Pancreas (tissue), 10 donors: ENCODE data around the gene FCAMR. TPM values are rescaled to one million over a fixed set of nuclear protein-coding genes. Genes with fewer than 3 reads are reported as not detected.

Experiments used
- ATAC-seq, 4 donors: fragments of 200-7000 bp; cut with Tn5 transposase; one replicate each; pipeline versions ENCODE4 v1.8.0 to v1.9.1; 2020; ENCODE audit warnings: mild to moderate bottlenecking in 4 of 4, moderate library complexity in 4 of 4
- DNase-seq, 6 donors: peaks; one replicate each; pipeline ENCODE4 v3.0.0-alpha.2; 2020
- FAIRE-seq: peaks from 2 replicates; lab custom pipeline; 2012; peaks lifted over from hg19 to GRCh38; lab: Jason Lieb, UNC
- H3K27ac ChIP-seq, 4 donors: fragments of 200-600 bp; sonication (generic); 1 replicate in 3 of 4; 2 replicates in 1 of 4; pipeline versions ENCODE4 v1.5.0 to v1.8.0; 2020
- H3K27me3 ChIP-seq, 4 donors: fragments of 200-600 bp; one replicate each; pipeline ENCODE4 v1.8.0; 2021
- H3K36me3 ChIP-seq, 3 donors: fragments of 200-600 bp; sonication (generic) in 1 of 3; one replicate each; pipeline versions ENCODE4 v1.5.0 to v1.8.0; 2020 to 2021
- H3K4me1 ChIP-seq, 3 donors: fragments of 200-600 bp; one replicate each; pipeline ENCODE4 v1.8.0; 2021
- H3K4me3 ChIP-seq, 4 donors: fragments of 200-600 bp; sonication (generic) in 2 of 4; one replicate each; pipeline versions ENCODE4 v1.5.0 to v1.8.0; 2020 to 2021
- H3K9me3 ChIP-seq, 4 donors: fragments of 200-600 bp; one replicate each; pipeline ENCODE4 v1.8.0; 2021
- WGBS, 2 donors: extraction: QIAGEN DNeasy Blood & Tissue Kit; methylation state at CpG; one replicate each; pipeline ENCODE4 v1.1.7; 2013; 5-methylcytosine and 5-hydroxymethylcytosine counted together
- intact Hi-C, 3 donors: fragments of 100-400 bp; cut with DNase I; formaldehyde crosslinking; loops; one replicate each; pipeline versions ENCODE4 v1.11.1 to v1.14.2; 2022
- polyA plus RNA-seq, 2 donors: library from polyadenylated mRNA; stranded (reverse); fragments of 200-250 nt; gene quantifications; one replicate each; pipeline ENCODE4 v1.2.3, GENCODE V29; 2013
- total RNA-seq, 6 donors: library from RNA; stranded (reverse); fragmentation: NEBNext Ultra II Directional in 4 of 6; extraction: Animal tissue kit (Norgen Biotek cat#: 25700) in 4 of 6; gene quantifications; one replicate each; pipeline versions ENCODE4 v1.2.1 to v1.2.4, GENCODE V29; 2021 to 2023
- TF ChIP-seq, protein P1 (sequence below), 4 donors: fragments of 200-600 bp; sonication (generic) in 3 of 4; IDR thresholded peaks; one replicate each; pipeline versions ENCODE4 v1.5.0 to v1.8.0; 2021; ENCODE audit warnings: antibody characterized with exemption in 4 of 4
- donor health status: healthy with polysubstance abuse.
- donor health status: DM: no; HTN: no; CAD: no; lungs with moderate emphysema.
- donor health status: DM: no; HTN: no; CAD: no.
- donor health status: control.
- donor health status: control.
- donor health status: Bipolar disorder and iron deficiency.
- donor health status: DM: yes; HTN: yes; CAD: no.
- donor health status: DM: no; HTN: no; CAD: no.
- donor health status: DM: no; HTN: no; CAD: no.
- donor health status: DM: yes; HTN: yes; CAD: no.

Gene FCAMR
- total and polyA plus RNA-seq, 8 donors = not detected

DNA sequence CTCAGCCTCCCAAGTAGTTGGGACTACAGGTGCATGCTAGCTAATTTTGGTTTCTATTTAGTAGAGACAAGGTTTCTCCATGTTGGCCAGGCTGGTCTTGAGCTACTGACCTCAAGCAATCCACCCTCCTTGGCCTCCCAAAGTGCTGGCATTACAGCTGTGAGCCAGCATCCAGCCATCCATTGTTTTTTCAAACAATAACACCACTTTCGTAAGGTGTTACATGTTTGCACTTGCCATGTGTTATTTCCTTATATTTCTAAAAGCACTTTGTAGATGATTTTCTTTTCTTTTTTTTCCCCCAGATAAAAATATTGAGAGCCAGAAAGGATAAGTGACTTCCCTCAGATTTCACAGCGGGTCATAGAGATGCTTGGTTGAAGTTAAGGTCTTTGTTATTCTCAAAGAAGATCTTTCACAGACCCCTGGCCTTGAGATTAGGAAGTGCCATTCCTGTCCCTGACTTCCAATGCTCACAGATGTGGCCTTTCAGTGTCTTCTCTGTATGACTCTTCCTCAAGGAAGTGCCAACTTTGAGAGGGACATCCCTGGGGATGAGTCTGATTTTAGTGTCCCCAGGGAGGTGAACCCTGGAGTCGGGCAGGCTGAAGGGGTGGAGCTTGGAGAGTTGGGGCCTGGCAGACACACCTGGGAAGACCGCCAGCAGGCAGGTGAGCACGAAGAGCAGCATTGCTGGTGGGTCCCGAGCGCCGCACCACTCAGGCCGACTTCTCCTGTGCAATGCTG lies 30.2 kb downstream of the FCAMR start:
- Histone ChIP-seq H3K4me1 (peaks cover 0 to 29% (median 8%) of the 10 kb centered on the region in 3 donors), H3K9me3 (no peaks in the 10 kb centered on the region), H3K27ac (no peak overlapping the region), H3K4me3 (no peak overlapping the region), H3K36me3 (no peaks in the 10 kb centered on the region), H3K27me3 (no peaks in the 10 kb centered on the region)
- DNase-seq = no peak
- no peak for ATAC-seq
- FAIRE-seq = no peak
- intact Hi-C loops = loop anchor here in 1 of 3 donors (5.0 kb wide), 1 partner anchor 37 kb away; no protein-coding TSS in a partner anchor
- 84 to 86% methylated on average over 9 of the region's 9 CpGs for WGBS, 2 donors
- TF ChIP-seq, protein P1, sequence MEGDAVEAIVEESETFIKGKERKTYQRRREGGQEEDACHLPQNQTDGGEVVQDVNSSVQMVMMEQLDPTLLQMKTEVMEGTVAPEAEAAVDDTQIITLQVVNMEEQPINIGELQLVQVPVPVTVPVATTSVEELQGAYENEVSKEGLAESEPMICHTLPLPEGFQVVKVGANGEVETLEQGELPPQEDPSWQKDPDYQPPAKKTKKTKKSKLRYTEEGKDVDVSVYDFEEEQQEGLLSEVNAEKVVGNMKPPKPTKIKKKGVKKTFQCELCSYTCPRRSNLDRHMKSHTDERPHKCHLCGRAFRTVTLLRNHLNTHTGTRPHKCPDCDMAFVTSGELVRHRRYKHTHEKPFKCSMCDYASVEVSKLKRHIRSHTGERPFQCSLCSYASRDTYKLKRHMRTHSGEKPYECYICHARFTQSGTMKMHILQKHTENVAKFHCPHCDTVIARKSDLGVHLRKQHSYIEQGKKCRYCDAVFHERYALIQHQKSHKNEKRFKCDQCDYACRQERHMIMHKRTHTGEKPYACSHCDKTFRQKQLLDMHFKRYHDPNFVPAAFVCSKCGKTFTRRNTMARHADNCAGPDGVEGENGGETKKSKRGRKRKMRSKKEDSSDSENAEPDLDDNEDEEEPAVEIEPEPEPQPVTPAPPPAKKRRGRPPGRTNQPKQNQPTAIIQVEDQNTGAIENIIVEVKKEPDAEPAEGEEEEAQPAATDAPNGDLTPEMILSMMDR (IDR thresholded peaks at IDR 0.05) = no peak

DNA sequence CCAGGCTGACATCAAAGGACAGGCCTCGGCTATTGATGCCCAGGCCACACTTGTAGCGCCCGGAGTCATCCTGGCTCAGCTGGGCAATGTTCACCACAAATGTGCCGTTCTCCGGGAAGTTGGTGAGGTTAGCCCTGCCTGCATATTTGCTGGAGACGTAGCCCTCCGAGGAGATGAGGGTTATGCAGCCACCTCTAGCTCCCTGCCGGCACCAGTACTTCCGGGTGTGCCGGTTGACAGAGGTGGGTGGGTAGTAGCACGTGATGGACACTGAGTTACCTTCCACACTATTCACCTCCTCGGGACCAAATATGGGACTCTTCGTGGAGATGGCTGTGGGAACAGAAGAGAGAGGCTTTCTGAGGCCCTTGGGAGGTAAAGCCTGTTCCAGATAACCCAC lies 31.1 kb downstream of the FCAMR start:
- TF ChIP-seq, protein P1 (IDR thresholded peaks at IDR 0.05) = no peak
- no peak for DNase-seq
- ATAC-seq = no peak
- no peaks in the 10 kb centered on the region for H3K9me3 ChIP-seq
- H3K4me3 ChIP-seq = no peak overlapping the region
- WGBS, 2 donors = 90 to 91% methylated on average over 13 of the region's 13 CpGs
- no peaks in the 10 kb centered on the region for H3K36me3 ChIP-seq
- no peak overlapping the region for H3K27ac ChIP-seq
- H3K27me3 ChIP-seq = no peaks in the 10 kb centered on the region
- no peak for FAIRE-seq
- peaks cover 0 to 29% (median 8%) of the 10 kb centered on the region in 3 donors for H3K4me1 ChIP-seq
- intact Hi-C loops = loop anchor here in 1 of 3 donors (5.0 kb wide), 1 partner anchor 38 kb away; no protein-coding TSS in a partner anchor

DNA sequence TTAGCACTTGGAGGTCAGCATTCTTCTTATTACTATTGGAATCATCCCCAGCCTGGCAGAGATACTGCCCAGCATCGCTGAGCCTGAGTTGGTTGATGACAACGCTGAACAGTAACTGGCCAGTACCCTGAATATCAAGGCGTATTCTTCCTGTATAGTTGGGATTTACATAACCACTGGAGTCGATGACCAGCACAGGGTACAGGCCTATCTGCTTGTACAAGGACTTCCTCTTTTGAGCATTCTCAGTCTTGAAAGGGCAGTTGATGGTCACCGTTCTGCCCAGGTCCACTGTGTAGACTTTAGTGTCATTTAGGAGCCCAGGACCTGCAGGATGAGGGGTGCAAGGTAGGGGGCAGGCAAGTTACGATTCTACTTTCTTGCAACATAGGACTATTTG lies 32.8 kb downstream of the FCAMR start:
- no peaks in the 10 kb centered on the region for H3K27me3 ChIP-seq
- intact Hi-C loops = loop anchor here in 1 of 3 donors (5.0 kb wide), 1 partner anchor 40 kb away; no protein-coding TSS in a partner anchor
- ATAC-seq (no peak), DNase-seq (no peak), FAIRE-seq (no peak)
- no peak overlapping the region for H3K27ac ChIP-seq
- no peaks in the 10 kb centered on the region for H3K9me3 ChIP-seq
- TF ChIP-seq, protein P1 (IDR thresholded peaks at IDR 0.05) = no peak
- H3K4me3 ChIP-seq = no peak overlapping the region
- WGBS, 2 donors = 85 to 91% methylated on average over 6 of the region's 6 CpGs
- H3K36me3 ChIP-seq = no peaks in the 10 kb centered on the region
- peaks cover 0 to 18% (median 8%) of the 10 kb centered on the region in 3 donors for H3K4me1 ChIP-seq

DNA sequence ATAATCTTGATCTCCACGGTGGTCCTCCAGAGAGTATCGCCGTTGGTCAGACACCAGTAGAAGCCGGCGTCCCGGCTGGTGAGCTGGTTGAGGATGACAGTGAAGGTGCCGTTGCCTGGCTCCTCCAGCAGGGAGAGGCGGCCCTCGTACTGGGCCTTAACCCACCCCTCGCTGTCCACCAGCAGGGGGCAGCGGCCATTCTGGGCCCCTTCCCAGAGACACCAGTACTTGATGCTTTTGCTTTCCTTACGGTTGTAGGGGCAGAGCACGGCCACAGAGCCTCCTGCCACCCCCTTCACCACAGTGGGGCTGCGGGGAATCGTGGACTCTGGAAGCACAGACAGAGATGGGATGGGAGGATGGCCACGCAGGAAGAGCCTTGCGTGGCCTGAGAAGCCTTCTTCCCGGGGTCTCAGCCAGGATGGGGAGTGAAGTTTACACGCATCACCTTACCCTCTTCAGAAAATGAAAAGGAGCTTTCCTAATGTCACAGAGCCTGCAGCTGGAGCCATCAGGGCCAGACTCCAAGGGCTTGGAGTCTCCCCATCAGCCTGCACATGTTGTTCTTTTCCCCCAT lies 34.7 kb downstream of the FCAMR start:
- Histone ChIP-seq H3K4me3 (no peak overlapping the region), H3K27ac (no peak overlapping the region), H3K9me3 (no peaks in the 10 kb centered on the region), H3K36me3 (no peaks in the 10 kb centered on the region), H3K4me1 (no peaks in the 10 kb centered on the region), H3K27me3 (no peaks in the 10 kb centered on the region)
- TF ChIP-seq, protein P1 (IDR thresholded peaks at IDR 0.05) = peak; percentile 60 to 83 (median 74)
- ATAC-seq = peak; percentile 69 to 96 (median 89)
- 41 to 45% methylated on average over 19 of the region's 19 CpGs for WGBS, 2 donors
- no peak for FAIRE-seq
- DNase-seq = peak; percentile 49 to 91 (median 66)
- intact Hi-C loops = loop anchor here in 1 of 3 donors (5.0 kb wide), 1 partner anchor 42 kb away; no protein-coding TSS in a partner anchor
